ENCODE measurements around the gene PEMT.

DNA sequence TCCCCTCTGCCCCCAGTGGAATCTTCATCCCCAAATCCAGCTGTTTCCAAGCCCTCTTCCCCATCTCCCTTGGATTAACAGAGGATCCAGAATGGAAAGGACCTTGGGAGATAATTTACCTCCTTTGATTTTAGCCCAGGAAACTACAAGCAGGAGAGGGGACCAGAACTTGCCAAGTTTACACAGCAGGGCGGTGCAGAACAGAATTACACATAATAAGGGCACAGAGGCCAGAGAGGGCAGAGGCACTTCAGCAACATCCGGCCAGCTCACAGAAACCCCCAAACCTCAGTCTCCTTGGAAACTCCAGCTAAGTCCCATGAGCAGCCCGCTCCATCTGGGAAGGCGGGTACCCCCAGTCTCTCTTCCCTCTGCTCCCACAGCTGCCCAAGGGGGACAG, 27.2 kb downstream of the PEMT start:
- TF ChIP-seq, protein P1, sequence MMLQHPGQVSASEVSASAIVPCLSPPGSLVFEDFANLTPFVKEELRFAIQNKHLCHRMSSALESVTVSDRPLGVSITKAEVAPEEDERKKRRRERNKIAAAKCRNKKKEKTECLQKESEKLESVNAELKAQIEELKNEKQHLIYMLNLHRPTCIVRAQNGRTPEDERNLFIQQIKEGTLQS (IDR thresholded peaks at IDR 0.05) = no peak
- TF ChIP-seq, protein P1 (CRISPR knock-in tag; conservative IDR thresholded peaks at IDR 0.05) = no peak
- TF ChIP-seq, protein P2, sequence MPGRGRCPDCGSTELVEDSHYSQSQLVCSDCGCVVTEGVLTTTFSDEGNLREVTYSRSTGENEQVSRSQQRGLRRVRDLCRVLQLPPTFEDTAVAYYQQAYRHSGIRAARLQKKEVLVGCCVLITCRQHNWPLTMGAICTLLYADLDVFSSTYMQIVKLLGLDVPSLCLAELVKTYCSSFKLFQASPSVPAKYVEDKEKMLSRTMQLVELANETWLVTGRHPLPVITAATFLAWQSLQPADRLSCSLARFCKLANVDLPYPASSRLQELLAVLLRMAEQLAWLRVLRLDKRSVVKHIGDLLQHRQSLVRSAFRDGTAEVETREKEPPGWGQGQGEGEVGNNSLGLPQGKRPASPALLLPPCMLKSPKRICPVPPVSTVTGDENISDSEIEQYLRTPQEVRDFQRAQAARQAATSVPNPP (IDR thresholded peaks at IDR 0.05; ENCODE audit: borderline replicate concordance, insufficient read depth, insufficient read length) = no peak
- TF ChIP-seq, protein P3, sequence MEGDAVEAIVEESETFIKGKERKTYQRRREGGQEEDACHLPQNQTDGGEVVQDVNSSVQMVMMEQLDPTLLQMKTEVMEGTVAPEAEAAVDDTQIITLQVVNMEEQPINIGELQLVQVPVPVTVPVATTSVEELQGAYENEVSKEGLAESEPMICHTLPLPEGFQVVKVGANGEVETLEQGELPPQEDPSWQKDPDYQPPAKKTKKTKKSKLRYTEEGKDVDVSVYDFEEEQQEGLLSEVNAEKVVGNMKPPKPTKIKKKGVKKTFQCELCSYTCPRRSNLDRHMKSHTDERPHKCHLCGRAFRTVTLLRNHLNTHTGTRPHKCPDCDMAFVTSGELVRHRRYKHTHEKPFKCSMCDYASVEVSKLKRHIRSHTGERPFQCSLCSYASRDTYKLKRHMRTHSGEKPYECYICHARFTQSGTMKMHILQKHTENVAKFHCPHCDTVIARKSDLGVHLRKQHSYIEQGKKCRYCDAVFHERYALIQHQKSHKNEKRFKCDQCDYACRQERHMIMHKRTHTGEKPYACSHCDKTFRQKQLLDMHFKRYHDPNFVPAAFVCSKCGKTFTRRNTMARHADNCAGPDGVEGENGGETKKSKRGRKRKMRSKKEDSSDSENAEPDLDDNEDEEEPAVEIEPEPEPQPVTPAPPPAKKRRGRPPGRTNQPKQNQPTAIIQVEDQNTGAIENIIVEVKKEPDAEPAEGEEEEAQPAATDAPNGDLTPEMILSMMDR (IDR thresholded peaks at IDR 0.05 in 2 of 3, conservative IDR thresholded peaks at IDR 0.05 in 1 of 3; ENCODE audit: insufficient read depth in 2 of 3, low read depth in 1 of 3, low read length in 3 of 3) = no peak
- TF ChIP-seq BCOR (IDR thresholded peaks at IDR 0.05) (no peak), SMARCB1 (IDR thresholded peaks at IDR 0.05; ENCODE audit: insufficient read length, low read depth) (no peak), EZH2 (IDR thresholded peaks at IDR 0.05; ENCODE audit: borderline replicate concordance, low read depth, low read length) (no peak)

Measured in K562 (cell line).